Fibroblast of lung (primary cell): ENCODE results near the gene GFY. TPM values are rescaled to one million over a fixed set of nuclear protein-coding genes. Genes with fewer than 3 reads are reported as not detected.

Experiments used
- DNase-seq, 2 donors: peaks; one replicate each; pipeline versions ENCODE4 v3.0.0 to v3.0.0-alpha.2; 2010; ENCODE audit warnings: low read depth in 2 of 2
- H2AFZ ChIP-seq: 2 replicates; pipeline ENCODE4 v1.5.1; 2012; ENCODE audit warnings: low read length, control low read depth, inconsistent platforms
- H3K27ac ChIP-seq: 2 replicates; pipeline ENCODE4 v1.5.1; 2011; ENCODE audit warnings: low read length, control low read depth; ENCODE audit not compliant: insufficient read depth
- H3K27me3 ChIP-seq: 2 replicates; pipeline ENCODE4 v1.5.1; 2011; ENCODE audit warnings: mild to moderate bottlenecking, low read length; ENCODE audit not compliant: control insufficient read depth, insufficient read depth
- H3K36me3 ChIP-seq: 2 replicates; pipeline ENCODE4 v1.5.1; 2011; ENCODE audit warnings: low read length; ENCODE audit not compliant: control insufficient read depth, insufficient read depth
- H3K4me1 ChIP-seq: 2 replicates; pipeline ENCODE4 v1.5.1; 2011; ENCODE audit warnings: low read length; ENCODE audit not compliant: control insufficient read depth, insufficient read depth; ENCODE audit errors: extremely low read depth
- H3K4me2 ChIP-seq: 2 replicates; pipeline ENCODE4 v1.5.1; 2011; ENCODE audit warnings: low read length, control low read depth; ENCODE audit not compliant: insufficient read depth; ENCODE audit errors: extremely low read depth
- H3K4me3 ChIP-seq, 4 experiments: fragments of 200-600 bp in 1 of 4; sonication (generic) in 1 of 4; replicated peaks in 1 of 4; 2 replicates each; pipeline ENCODE4 v1.5.1; 2011 to 2016; ENCODE audit warnings: low read length in 4 of 4, low read depth in 3 of 4, mild to moderate bottlenecking in 3 of 4, control low read depth in 2 of 4, inconsistent platforms in 1 of 4, mixed read lengths in 1 of 4; ENCODE audit not compliant: insufficient read depth in 1 of 4; ENCODE audit errors: control extremely low read depth in 1 of 4
- H3K79me2 ChIP-seq: 2 replicates; pipeline ENCODE4 v1.5.1; 2012; ENCODE audit warnings: mild to moderate bottlenecking, low read length, inconsistent platforms; ENCODE audit not compliant: control insufficient read depth, insufficient read depth
- H3K9ac ChIP-seq: 2 replicates; pipeline ENCODE4 v1.5.1; 2011; ENCODE audit warnings: mild to moderate bottlenecking, low read length, control low read depth; ENCODE audit not compliant: insufficient read depth
- H3K9me3 ChIP-seq: 2 replicates; pipeline ENCODE4 v1.5.1; 2012; ENCODE audit warnings: low read depth, low read length; ENCODE audit not compliant: control insufficient read depth, insufficient read depth
- H4K20me1 ChIP-seq: 2 replicates; pipeline ENCODE4 v1.5.1; 2011; ENCODE audit warnings: low read length; ENCODE audit not compliant: control insufficient read depth, insufficient read depth; ENCODE audit errors: extremely low read depth
- EZH2 ChIP-seq: IDR thresholded peaks from 2 replicates; pipeline ENCODE4 v1.5.1; 2012; ENCODE audit warnings: low read length, control low read depth, mild to moderate bottlenecking; ENCODE audit errors: missing control alignments
- polyA plus RNA-seq, 2 donors: library from polyadenylated mRNA; depleted of rRNA in 1 of 2; stranded (reverse) in 1 of 2; unstranded in 1 of 2; fragments of >200 nt; gene quantifications; 2 replicates each; pipeline ENCODE4 v1.2.1, GENCODE V29; 2011 to 2012; ENCODE audit warnings: missing spikeins in 1 of 2
- total RNA-seq: library from RNA; depleted of rRNA; stranded (reverse); fragments of >200 nt; gene quantifications from 2 replicates; pipeline ENCODE4 v1.2.1, GENCODE V29; 2014
- TF ChIP-seq, protein P1 (sequence below), 2 donors: IDR thresholded peaks in 1 of 2; conservative IDR thresholded peaks in 1 of 2; 1 replicate in 1 of 2; 2 replicates in 1 of 2; pipeline ENCODE4 v1.5.1; 2011 to 2012; ENCODE audit warnings: low read length in 2 of 2, control low read depth in 1 of 2, inconsistent platforms in 1 of 2, low read depth in 1 of 2, mild to moderate bottlenecking in 1 of 2

Gene GFY
- total and polyA plus RNA-seq, 2 donors (not counting 1 experiment from before 2014, with no cell fraction given): not detected

DNA sequence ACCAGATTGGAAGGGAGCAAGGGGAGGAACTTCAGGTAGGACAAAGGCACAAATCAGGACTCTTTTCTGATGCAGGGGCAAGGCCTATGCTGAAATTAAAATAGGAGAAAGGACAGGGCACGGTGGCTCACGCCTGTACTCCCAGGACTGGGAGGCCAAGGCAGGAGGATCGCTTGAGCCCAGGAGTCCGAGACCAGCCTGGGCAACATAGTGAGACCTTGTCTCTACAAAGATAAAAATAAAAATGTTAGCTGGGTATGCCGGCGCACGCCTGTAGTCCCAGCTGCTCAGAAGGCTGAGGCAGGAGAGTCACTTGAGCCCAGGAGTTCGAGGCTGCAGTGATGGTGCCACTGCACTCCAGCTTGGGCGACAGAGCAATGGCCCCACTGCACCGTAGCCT is 10.5 kb downstream of the GFY start:
- no peaks in the 10 kb centered on the region for H4K20me1 ChIP-seq
- TF ChIP-seq, protein P1, sequence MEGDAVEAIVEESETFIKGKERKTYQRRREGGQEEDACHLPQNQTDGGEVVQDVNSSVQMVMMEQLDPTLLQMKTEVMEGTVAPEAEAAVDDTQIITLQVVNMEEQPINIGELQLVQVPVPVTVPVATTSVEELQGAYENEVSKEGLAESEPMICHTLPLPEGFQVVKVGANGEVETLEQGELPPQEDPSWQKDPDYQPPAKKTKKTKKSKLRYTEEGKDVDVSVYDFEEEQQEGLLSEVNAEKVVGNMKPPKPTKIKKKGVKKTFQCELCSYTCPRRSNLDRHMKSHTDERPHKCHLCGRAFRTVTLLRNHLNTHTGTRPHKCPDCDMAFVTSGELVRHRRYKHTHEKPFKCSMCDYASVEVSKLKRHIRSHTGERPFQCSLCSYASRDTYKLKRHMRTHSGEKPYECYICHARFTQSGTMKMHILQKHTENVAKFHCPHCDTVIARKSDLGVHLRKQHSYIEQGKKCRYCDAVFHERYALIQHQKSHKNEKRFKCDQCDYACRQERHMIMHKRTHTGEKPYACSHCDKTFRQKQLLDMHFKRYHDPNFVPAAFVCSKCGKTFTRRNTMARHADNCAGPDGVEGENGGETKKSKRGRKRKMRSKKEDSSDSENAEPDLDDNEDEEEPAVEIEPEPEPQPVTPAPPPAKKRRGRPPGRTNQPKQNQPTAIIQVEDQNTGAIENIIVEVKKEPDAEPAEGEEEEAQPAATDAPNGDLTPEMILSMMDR (conservative IDR thresholded peaks at IDR 0.05 in 1 of 2, IDR thresholded peaks at IDR 0.05 in 1 of 2; ENCODE audit: low read depth in 1 of 2, low read length in 2 of 2): no peak
- TF ChIP-seq EZH2: no peak
- H3K79me2 ChIP-seq: no peaks in the 10 kb centered on the region
- no peaks in the 10 kb centered on the region for H3K36me3 ChIP-seq
- no peak overlapping the region for H3K27ac ChIP-seq
- DNase-seq: no peak
- H3K9me3 ChIP-seq: no peaks in the 10 kb centered on the region
- H3K4me1 ChIP-seq: no peaks in the 10 kb centered on the region
- H3K4me3 ChIP-seq: no peak overlapping the region
- H3K4me2 ChIP-seq: no peak overlapping the region
- no peak overlapping the region for H3K9ac ChIP-seq
- peaks cover 82% of the 10 kb centered on the region for H3K27me3 ChIP-seq
- H2AFZ ChIP-seq: no peak overlapping the region

DNA sequence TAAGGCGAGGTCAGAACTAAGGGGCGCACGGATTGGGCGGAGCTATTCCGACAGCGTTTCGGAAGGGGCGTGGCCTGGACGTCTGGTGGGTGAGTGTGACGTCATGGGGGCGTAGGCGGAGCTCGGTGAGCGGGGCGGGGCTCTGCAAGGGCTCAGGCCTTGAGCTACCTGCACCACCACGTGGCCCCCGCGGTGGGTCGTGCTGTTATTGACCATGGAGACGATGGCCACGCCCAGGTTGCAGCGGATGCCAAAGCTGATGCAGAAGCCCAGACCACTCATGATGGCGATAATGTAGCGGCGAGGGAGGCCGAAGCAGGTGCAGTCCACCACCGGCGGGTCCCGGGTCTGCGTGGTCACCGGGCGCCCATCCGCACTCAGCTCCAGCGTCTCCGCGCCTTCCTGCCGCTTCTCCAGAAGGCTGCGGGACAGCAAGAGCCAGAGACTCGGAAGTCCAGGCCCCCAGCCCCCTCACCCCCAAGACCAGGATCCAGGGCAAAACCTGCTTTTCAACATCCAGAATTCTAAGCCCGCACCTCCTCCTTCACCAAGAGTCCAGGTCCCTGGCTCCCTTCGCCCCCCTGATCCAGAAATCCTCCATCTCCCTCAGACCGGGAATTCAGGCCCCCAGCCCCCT is 11.3 kb downstream of the GFY start:
- Histone ChIP-seq H3K4me3 (no peak overlapping the region), H3K4me2 (no peak overlapping the region), H3K27me3 (peaks cover 82% of the 10 kb centered on the region), H3K79me2 (no peaks in the 10 kb centered on the region), H2AFZ (no peak overlapping the region), H3K9ac (no peak overlapping the region), H4K20me1 (no peaks in the 10 kb centered on the region), H3K36me3 (no peaks in the 10 kb centered on the region), H3K9me3 (no peaks in the 10 kb centered on the region), H3K27ac (no peak overlapping the region), H3K4me1 (no peaks in the 10 kb centered on the region)
- peak; percentile 92 for TF ChIP-seq EZH2
- TF ChIP-seq, protein P1 (conservative IDR thresholded peaks at IDR 0.05 in 1 of 2, IDR thresholded peaks at IDR 0.05 in 1 of 2; ENCODE audit: low read depth in 1 of 2, low read length in 2 of 2): no peak
- no peak for DNase-seq

GRCh38 chr19:49437231-49437630 is 12.0 kb downstream of the GFY start:
- Histone ChIP-seq H3K79me2 (no peaks in the 10 kb centered on the region), H3K9ac (no peak overlapping the region), H2AFZ (no peak overlapping the region), H3K4me1 (no peaks in the 10 kb centered on the region), H3K27ac (no peak overlapping the region), H3K4me3 (no peak overlapping the region), H4K20me1 (no peaks in the 10 kb centered on the region), H3K36me3 (no peaks in the 10 kb centered on the region), H3K27me3 (peaks cover 82% of the 10 kb centered on the region), H3K4me2 (no peak overlapping the region), H3K9me3 (no peaks in the 10 kb centered on the region)
- TF ChIP-seq, protein P1 (conservative IDR thresholded peaks at IDR 0.05 in 1 of 2, IDR thresholded peaks at IDR 0.05 in 1 of 2; ENCODE audit: low read depth in 1 of 2, low read length in 2 of 2): no peak
- TF ChIP-seq EZH2: no peak
- DNase-seq: no peak
